OCI-LY1 (cell line): ENCODE results near the gene PACSIN2.

Source experiments
- H2AFZ ChIP-seq: fragments of 200-600 bp; sonication (generic), shearing (Covaris generic); 2 replicates; pipeline ENCODE4 v1.6.0; 2014; ENCODE audit warnings: antibody characterized with exemption, mild to moderate bottlenecking, low read length
- H3F3A ChIP-seq: fragments of 200-600 bp; sonication (generic), shearing (Covaris generic); 2 replicates; pipeline ENCODE4 v1.6.0; 2014; ENCODE audit warnings: mild to moderate bottlenecking, antibody characterized with exemption, low read length, moderate library complexity; ENCODE audit not compliant: insufficient read depth
- H3K27ac ChIP-seq: fragments of 200-600 bp; sonication (generic); 2 replicates; pipeline ENCODE4 v1.5.1; 2014; ENCODE audit warnings: low read length, mixed run types, mild to moderate bottlenecking, low read depth; ENCODE audit not compliant: poor library complexity, severe bottlenecking
- H3K27me3 ChIP-seq: fragments of 200-600 bp; sonication (generic); 2 replicates; pipeline ENCODE4 v1.6.0; 2014; ENCODE audit warnings: antibody characterized with exemption, mild to moderate bottlenecking, low read length, moderate library complexity; ENCODE audit not compliant: insufficient read depth
- H3K36me3 ChIP-seq: fragments of 200-600 bp; sonication (generic); 2 replicates; pipeline ENCODE4 v1.6.1; 2014; ENCODE audit warnings: mild to moderate bottlenecking, antibody characterized with exemption, low read length, moderate library complexity, mixed read lengths; ENCODE audit not compliant: insufficient read depth
- H3K4me1 ChIP-seq: fragments of 200-600 bp; sonication (generic); 2 replicates; pipeline ENCODE4 v1.5.1; 2014; ENCODE audit warnings: mild to moderate bottlenecking, low read length, moderate library complexity; ENCODE audit not compliant: insufficient read depth, severe bottlenecking
- H3K4me2 ChIP-seq: fragments of 200-600 bp; sonication (generic), shearing (Covaris generic); 2 replicates; pipeline ENCODE4 v1.6.1; 2014; ENCODE audit warnings: low read length
- H3K4me3 ChIP-seq: fragments of 200-600 bp; sonication (generic); 2 replicates; pipeline ENCODE4 v1.5.1; 2014; ENCODE audit warnings: low read length, low read depth, mild to moderate bottlenecking, mixed read lengths; ENCODE audit not compliant: poor library complexity, severe bottlenecking
- H3K79me2 ChIP-seq: fragments of 200-600 bp; shearing (Covaris generic); 2 replicates; pipeline ENCODE4 v1.6.1; 2016; ENCODE audit warnings: mixed run types, low read length, mixed read lengths; ENCODE audit not compliant: insufficient read depth
- H3K9ac ChIP-seq: fragments of 200-600 bp; sonication (generic), shearing (Covaris generic); 2 replicates; pipeline ENCODE4 v1.6.1; 2014; ENCODE audit warnings: mild to moderate bottlenecking, low read length, mixed read lengths
- H3K9me2 ChIP-seq: fragments of 200-600 bp; sonication (generic), shearing (Covaris generic); 2 replicates; pipeline ENCODE4 v1.6.1; 2014; ENCODE audit warnings: low read depth, mild to moderate bottlenecking, low read length, mixed read lengths
- H3K9me3 ChIP-seq: fragments of 200-600 bp; shearing (Covaris generic); 2 replicates; pipeline ENCODE4 v1.6.1; 2014; ENCODE audit warnings: low read length, mixed read lengths
- H4K20me1 ChIP-seq: fragments of 200-600 bp; sonication (generic), shearing (Covaris generic); 2 replicates; pipeline ENCODE4 v1.6.0; 2016; ENCODE audit warnings: mild to moderate bottlenecking, low read length; ENCODE audit not compliant: insufficient read depth
- CTCF ChIP-seq: fragments of 200-600 bp; sonication (generic), shearing (Covaris generic); IDR thresholded peaks from 2 replicates; pipeline ENCODE4 v1.5.1; 2017; ENCODE audit warnings: mild to moderate bottlenecking, antibody characterized with exemption, low read length, moderate library complexity, mixed read lengths
- EZH2 ChIP-seq: fragments of 200-600 bp; sonication (generic), shearing (Covaris generic); IDR thresholded peaks from 2 replicates; pipeline ENCODE4 v1.8.0; 2017; ENCODE audit warnings: borderline replicate concordance, mixed run types, mild to moderate bottlenecking, antibody characterized with exemption, low read length, moderate library complexity, mixed read lengths

PACSIN2 gene

GRCh38 chr22:42895087-42895486, 119.9 kb downstream of the PACSIN2 start:
- H3K79me2 ChIP-seq: no peaks in the 10 kb centered on the region
- no peak overlapping the region for H3K27ac ChIP-seq
- no peak overlapping the region for H2AFZ ChIP-seq
- H3K9ac ChIP-seq: no peak overlapping the region
- H3K4me1 ChIP-seq: peaks cover 22% of the 10 kb centered on the region
- H3F3A ChIP-seq: no peaks in the 10 kb centered on the region
- no peaks in the 10 kb centered on the region for H3K9me2 ChIP-seq
- H3K36me3 ChIP-seq: no peaks in the 10 kb centered on the region
- no peaks in the 10 kb centered on the region for H3K27me3 ChIP-seq
- H4K20me1 ChIP-seq: no peaks in the 10 kb centered on the region
- no peak overlapping the region for H3K4me3 ChIP-seq
- TF ChIP-seq EZH2: no peak
- no peak for TF ChIP-seq CTCF
- no peaks in the 10 kb centered on the region for H3K9me3 ChIP-seq
- no peak overlapping the region for H3K4me2 ChIP-seq

- TF ChIP-seq CTCF (no peak), EZH2 (no peak)
- Histone ChIP-seq H3K4me3 (no peak overlapping the region), H3K9me3 (no peaks in the 10 kb centered on the region), H3K27ac (no peak overlapping the region), H3K4me2 (no peak overlapping the region), H3K79me2 (no peaks in the 10 kb centered on the region), H3K36me3 (no peaks in the 10 kb centered on the region), H3K9me2 (no peaks in the 10 kb centered on the region), H3K9ac (no peak overlapping the region), H3K4me1 (peaks cover 22% of the 10 kb centered on the region), H3K27me3 (no peaks in the 10 kb centered on the region), H3F3A (no peaks in the 10 kb centered on the region), H4K20me1 (no peaks in the 10 kb centered on the region), H2AFZ (no peak overlapping the region)
These were observed 121.4 kb downstream of the PACSIN2 start for GRCh38 chr22:42893371-42894150.

GRCh38 chr22:42892571-42893316, 122.2 kb downstream of the PACSIN2 start:
- H3K9ac ChIP-seq: no peak overlapping the region
- no peaks in the 10 kb centered on the region for H4K20me1 ChIP-seq
- no peak for TF ChIP-seq EZH2
- TF ChIP-seq CTCF: no peak

More at GRCh38 chr22:42892571-42893316, 122.2 kb downstream of the PACSIN2 start:
- no peaks in the 10 kb centered on the region for H3K36me3 ChIP-seq
- H3K9me2 ChIP-seq: no peaks in the 10 kb centered on the region
- H3F3A ChIP-seq: no peaks in the 10 kb centered on the region
- no peak overlapping the region for H2AFZ ChIP-seq
- H3K27me3 ChIP-seq: no peaks in the 10 kb centered on the region
- no peak overlapping the region for H3K27ac ChIP-seq
- no peaks in the 10 kb centered on the region for H3K79me2 ChIP-seq
- H3K9me3 ChIP-seq: no peaks in the 10 kb centered on the region
- H3K4me1 ChIP-seq: peaks cover 22% of the 10 kb centered on the region
- no peak overlapping the region for H3K4me3 ChIP-seq
- no peak overlapping the region for H3K4me2 ChIP-seq
